Activated naive CD4-positive, alpha-beta T cell treated with anti-CD3 and anti-CD28 coated beads, Interleukin-2, amount 50 U/mL, for 16 hours (primary cell): Measurements from ENCODE around the gene LIPA.

Experiments used
- DNase-seq: peaks from one replicate; pipeline ENCODE4 v3.0.0-alpha.2; 2020

Gene LIPA

GRCh38 chr10:89238956-89239644 lies 12.5 kb downstream of the LIPA start:
- no peak for DNase-seq

GRCh38 chr10:89237849-89238248 lies 13.7 kb downstream of the LIPA start:
- DNase-seq = no peak

DNA sequence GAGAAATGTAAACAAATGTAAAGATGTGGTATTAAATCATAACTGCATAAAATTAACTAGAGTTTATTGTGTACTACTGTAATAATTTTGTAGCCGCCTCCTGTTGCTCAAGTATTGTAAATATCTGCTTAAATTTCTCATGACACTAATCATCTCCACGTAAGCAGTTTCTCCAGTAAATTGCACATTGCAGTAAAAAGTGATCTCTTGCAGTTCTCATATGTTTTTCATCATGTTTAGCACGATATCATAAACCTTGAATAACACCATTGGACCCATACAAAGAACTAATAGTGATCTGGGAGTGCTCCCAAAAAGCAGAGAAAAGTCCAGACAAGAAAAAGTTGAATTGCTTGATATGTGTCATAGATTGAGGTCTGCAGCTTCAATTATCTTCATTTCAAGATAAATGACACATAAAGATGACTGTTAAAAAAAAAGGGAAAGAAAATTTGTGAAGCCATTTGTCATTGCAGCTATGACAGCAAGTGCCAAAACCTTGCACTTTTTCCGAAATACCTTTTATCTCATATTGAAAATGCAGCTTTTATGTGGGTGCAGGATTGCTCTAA lies 15.3 kb downstream of the LIPA start:
- no peak for DNase-seq

DNA sequence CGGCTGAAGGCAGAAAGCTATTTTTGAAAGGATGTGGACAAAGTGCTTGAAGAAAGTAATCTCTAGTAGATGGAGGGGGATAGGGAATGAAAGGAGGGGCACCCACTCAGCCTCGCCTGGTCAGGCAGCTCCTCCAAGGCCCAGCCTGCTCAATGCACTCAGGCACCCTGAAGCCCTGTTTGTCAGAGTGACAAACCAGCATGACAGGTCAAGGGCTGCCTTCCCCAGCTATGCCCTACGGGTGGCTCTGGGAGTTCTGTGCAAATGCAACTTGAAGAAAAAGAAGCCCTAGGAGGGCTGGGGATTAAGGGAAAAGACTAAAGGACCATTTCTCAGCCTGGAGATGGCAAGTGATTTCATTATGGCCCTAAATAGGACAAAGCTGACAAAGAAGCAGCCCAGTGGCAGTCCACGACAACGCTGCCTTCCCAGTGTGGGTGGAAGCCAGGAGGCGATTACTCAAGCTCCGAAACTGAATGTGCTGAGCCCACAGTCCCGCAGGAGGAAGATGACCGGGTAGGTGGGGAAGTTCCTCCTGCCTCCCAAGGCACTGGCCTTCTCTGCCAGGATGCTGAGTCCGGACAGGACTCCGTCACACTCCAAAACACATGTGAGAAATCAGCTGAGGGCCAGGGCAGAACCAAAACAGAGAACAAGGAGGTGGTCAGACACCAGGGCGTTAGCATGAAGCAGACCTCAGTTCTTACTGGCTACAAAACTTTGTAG lies 16.3 kb downstream of the LIPA start:
- no peak for DNase-seq

DNA sequence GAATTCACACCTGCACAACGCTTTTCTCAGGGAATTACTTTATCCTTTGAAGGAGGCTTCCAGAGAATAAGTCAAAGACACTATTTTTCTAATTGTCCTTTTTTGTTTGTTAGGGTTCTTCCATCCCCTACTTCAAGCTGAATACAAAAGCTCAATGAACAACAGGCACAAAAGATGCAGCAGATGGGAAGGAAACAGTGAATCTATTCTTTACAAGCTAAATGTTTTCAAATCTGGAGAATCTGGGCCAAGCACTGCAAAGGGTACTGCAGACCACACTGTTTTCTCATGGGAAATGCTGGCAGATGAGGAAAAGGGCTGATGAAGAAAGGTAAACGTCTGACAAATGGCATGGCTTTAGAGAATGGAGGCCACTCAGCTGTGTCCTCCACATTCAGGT lies 18.5 kb downstream of the LIPA start:
- no peak for DNase-seq

- no peak for DNase-seq
Observed at GRCh38 chr10:89228962-89229361, 22.6 kb downstream of the LIPA start.

- no peak for DNase-seq
Observed at GRCh38 chr10:89228146-89228545, 23.4 kb downstream of the LIPA start.

DNA sequence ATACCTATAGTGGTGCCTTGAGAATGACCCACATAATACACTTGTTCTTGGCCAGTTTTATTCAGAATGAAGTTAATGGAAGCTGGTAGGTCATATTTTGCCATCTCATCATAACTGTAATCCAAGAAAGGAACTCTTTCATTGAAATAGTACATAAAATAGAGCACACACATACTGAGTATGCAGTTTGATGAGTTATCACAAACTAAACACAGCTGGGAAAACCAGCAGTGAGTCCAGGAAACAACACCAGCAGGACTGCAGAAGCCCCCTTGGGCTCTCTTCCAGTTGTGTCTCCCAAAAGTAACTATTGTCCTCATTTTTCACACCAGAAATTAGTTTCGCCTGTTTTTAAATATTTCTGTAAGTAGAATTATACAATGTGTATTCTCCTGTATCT lies 24.7 kb downstream of the LIPA start:
- DNase-seq = no peak

DNA sequence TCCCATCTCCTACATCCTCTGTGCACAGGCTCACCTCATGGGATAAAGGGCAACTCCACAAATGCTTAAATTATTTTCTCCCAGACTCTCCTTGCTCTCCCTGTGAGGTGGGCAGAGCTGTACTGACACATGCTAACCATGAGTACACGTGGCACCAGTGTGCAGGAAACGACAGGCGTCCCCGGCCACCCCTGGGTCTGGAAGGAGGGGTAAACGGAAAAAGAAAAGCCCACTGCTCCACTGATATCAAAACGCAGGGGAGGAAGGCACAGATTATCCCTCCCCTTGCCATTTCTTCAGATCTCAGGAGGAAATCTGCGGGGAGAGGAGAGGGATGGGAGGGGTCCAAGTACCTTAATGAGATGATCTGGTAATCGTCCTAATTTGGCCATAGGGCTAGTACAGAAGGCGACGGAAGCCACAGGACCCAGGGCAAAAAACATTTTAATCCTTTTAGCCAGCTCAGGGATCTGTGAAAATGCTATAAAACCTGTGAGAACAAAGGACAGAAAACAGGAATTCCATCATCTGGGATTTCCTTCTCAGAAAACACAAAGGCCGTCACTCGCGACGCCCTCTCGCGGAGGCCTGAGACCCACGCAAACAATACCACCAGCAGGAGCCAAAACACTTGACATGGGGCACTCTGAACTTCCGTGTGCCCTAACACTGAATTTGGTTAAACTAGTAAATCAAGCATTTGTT lies 26.7 kb downstream of the LIPA start:
- DNase-seq = no peak

DNA sequence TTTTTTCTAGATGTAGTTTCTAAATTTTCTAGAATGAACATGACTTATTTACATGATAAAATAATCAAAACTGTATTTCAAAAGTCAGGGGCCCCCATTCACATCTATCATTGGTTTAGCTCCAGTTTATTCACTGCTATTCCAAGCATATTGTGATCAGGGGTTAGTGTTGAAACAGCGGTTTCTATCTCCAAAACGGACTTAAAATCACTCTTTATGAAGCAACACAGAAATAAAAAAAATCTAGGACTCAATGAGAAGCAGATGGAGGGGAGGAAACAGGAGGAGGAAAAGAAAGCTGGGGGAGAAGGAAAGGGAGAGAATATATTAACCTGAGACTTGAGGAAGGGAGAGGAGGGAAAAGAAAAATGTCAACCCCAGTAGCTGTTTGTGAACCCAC lies 29.7 kb downstream of the LIPA start:
- DNase-seq = no peak

- no peak for DNase-seq
Observed at GRCh38 chr10:89219513-89220218, 31.9 kb downstream of the LIPA start.

- DNase-seq = peak; percentile 64
Observed at GRCh38 chr10:89217057-89217990, 34.3 kb downstream of the LIPA start.

GRCh38 chr10:89216056-89216455 lies 35.5 kb downstream of the LIPA start:
- no peak for DNase-seq

DNA sequence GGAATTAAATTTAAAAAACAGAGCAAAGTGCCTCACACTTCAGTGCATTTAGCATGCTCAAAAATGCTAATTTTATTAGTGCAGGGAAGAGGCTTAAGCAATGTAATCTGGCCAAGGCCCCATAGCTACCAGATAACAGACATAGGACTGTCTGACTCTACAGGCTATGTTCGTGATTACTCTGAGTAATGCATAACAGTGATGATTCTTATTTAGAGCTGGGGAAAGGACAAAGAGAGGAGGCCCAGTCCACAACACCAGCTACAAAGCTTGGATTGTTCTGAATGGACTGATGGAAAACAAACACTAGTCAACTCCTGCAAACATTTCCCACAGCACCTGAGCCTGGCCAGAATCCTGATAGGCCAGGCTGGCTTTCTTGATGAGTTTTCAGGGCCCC lies 36.1 kb downstream of the LIPA start:
- DNase-seq = no peak

GRCh38 chr10:89214566-89215165 lies 36.9 kb downstream of the LIPA start:
- no peak for DNase-seq

DNA sequence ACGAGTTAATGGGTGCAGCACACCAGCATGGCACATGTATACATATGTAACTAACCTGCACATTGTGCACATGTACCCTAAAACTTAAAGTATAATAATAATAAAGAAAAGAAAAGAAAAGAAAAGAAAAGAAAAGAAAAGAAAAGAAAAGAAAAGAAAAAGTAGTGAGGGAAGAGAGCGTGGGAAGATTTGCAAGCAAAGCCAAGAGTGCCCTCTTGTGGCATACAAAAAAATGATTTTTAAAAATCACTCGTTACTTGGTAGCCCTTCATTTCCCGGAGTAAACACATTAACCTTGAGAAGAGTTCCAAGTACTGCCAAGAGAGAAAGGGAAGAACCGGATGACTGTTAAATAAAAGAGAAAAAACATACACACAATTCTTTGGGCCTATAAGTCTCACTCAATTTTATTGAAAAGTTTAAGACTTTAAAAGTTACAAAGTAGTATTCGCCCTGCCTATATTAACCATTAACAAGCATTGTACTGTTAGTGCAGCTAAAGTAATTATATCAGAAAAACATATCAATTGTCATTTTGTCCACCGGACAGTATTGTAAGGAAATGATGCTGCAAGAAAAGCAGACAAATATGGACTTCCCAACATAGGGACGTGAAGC lies 38.3 kb downstream of the LIPA start:
- no peak for DNase-seq

- no peak for DNase-seq
Observed at GRCh38 chr10:89210794-89211425, 40.7 kb downstream of the LIPA start.

DNA sequence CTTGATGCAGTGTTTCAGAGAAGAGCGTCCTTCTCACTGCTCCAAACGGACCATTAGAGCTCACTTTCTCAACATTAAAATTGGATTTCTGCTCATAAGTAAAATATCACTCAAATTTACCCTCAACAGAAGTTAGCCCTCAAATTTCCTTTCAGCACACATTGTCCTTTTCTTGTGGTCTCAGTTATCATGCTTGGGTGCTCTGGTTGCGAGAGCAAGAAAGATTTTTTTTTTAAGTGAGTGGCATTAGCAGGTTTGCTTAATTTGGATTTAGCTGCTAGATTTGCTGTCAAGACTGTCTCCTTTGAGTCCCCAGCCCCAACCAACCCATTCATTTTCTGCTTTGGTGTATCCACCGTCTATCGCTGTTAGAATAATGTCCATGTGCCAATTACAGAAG lies 41.9 kb downstream of the LIPA start:
- DNase-seq = no peak

DNA sequence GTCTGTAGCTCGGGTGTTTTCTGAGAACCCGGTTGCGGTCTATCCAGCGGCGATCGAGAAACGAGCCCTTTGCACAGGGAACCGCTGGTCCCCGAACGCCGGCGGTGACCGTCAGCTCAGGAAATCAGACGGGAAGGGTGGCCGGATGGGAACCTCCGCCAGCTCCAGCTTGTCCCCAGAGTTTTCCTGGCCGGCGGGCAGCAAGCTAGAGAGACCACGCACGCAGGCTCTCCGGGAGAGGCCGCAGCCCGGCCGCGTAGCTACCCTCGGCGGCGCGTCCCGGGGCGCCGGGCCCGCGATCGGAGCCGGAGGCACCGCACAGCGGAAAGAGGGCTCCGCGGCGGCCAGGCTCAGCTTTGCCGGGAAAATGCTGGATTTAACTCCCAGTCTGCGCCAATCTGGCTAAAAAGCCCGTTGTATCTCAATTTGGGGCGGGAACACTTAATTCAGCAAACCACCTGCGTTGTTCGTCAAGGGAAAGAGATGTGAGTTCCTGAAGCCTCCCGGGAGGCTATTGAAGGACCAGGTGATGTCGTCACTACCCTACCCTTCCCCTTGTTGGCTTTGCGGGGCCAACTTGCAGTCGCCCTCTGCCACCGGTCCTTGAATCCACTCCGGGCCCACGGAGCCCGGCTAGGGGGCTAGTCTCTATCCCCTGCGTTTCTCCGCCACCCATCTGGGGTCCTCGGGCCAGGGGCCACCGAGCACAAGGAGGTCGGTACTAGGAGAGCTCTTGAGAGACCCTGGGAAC lies 43.6 kb downstream of the LIPA start:
- peak; percentile 18 for DNase-seq
